GM13976 (cell line): ENCODE data around the gene MRPL44.

ENCODE experiments used
- DNase-seq: peaks from one replicate; pipeline ENCODE4 v3.0.0; 2012; ENCODE audit warnings: low spot score
- CTCF ChIP-seq: IDR thresholded peaks from 2 replicates; pipeline ENCODE4 v1.5.1; 2012; ENCODE audit warnings: borderline replicate concordance, mild to moderate bottlenecking; ENCODE audit not compliant: insufficient read depth; ENCODE audit errors: extremely low read depth, missing control alignments, control extremely low read depth
- in situ Hi-C: fragments of 300-500 bp; cut with MboI; formaldehyde crosslinking; loops from one replicate; pipeline ENCODE4 v1.12.0; 2022; ENCODE audit warnings: low sequenced_read_pairs, mixed read lengths, inconsistent platforms; ENCODE audit not compliant: unreplicated experiment

Gene MRPL44

GRCh38 chr2:223952280-223952968 lies 4.8 kb upstream of the MRPL44 start:
- DNase-seq, result no peak
- TF ChIP-seq CTCF, result no peak
- in situ Hi-C loops, result no loop called here

GRCh38 chr2:223954401-223954800 lies 2.9 kb upstream of the MRPL44 start:
- in situ Hi-C loops, result no loop called here
- TF ChIP-seq CTCF, result no peak
- no peak for DNase-seq

- TF ChIP-seq CTCF, result no peak
- DNase-seq, result no peak
- in situ Hi-C loops, result no loop called here
Observed at GRCh38 chr2:223956300-223956699, 963 bp upstream of the MRPL44 start.

- in situ Hi-C loops, result no loop called here
- TF ChIP-seq CTCF, result no peak
- DNase-seq, result no peak
Observed at GRCh38 chr2:223959688-223960087, 2.4 kb downstream of the MRPL44 start.

GRCh38 chr2:223967981-223968380 lies 10.7 kb downstream of the MRPL44 start:
- in situ Hi-C loops, result no loop called here
- TF ChIP-seq CTCF, result no peak
- DNase-seq, result no peak

- TF ChIP-seq CTCF, result no peak
- in situ Hi-C loops, result no loop called here
- no peak for DNase-seq
Observed at GRCh38 chr2:223969315-223969714, 12.1 kb downstream of the MRPL44 start.
